GM18909 (cell line): Measurements from ENCODE around the gene NDUFC1.

ENCODE experiments used
- ATAC-seq: cut with Tn5 transposase; IDR thresholded peaks from one replicate; pipeline ENCODE4 v1.9.1; 2021; ENCODE audit warnings: mild to moderate bottlenecking; ENCODE audit not compliant: unreplicated experiment, poor library complexity

The NDUFC1 gene

DNA sequence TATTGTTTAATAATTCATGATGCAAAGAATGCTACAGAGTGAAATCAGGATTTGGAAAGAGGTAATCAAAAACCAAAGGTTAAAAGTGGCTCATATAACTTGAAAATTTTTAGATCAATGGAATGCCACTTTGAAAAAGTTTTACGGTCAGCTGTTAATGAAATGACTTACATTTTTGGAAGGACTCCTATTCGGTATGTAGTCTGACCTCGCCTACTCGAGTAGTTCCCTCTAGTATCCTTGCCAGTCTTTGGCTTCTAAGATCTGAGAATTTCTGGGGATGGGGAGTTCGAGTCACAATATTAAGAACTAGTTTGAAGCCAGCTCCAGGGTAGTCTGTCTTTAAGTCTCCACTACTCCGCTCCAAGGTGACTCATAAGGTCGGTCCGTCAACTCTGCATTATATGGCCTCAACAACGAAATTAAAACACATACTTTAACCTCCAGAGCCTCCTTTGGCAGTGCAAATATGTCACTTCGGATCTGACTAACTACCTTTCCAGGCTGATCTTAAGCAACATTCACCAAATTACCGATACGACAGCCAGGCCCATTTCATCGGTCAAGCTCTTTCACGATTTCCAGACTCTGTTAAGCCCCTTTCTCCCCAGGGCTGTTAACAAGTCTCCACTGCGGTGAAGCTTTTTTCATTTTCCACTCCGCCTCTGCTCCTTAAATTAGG lies 1.7 kb downstream of the NDUFC1 start:
- ATAC-seq = peak; percentile 8

GRCh38 chr4:139299536-139299935 lies 2.7 kb downstream of the NDUFC1 start:
- no peak for ATAC-seq

- no peak for ATAC-seq
Observed at GRCh38 chr4:139297001-139297410, 5.3 kb downstream of the NDUFC1 start.

- no peak for ATAC-seq
Observed at GRCh38 chr4:139295942-139296299, 6.4 kb downstream of the NDUFC1 start.

DNA sequence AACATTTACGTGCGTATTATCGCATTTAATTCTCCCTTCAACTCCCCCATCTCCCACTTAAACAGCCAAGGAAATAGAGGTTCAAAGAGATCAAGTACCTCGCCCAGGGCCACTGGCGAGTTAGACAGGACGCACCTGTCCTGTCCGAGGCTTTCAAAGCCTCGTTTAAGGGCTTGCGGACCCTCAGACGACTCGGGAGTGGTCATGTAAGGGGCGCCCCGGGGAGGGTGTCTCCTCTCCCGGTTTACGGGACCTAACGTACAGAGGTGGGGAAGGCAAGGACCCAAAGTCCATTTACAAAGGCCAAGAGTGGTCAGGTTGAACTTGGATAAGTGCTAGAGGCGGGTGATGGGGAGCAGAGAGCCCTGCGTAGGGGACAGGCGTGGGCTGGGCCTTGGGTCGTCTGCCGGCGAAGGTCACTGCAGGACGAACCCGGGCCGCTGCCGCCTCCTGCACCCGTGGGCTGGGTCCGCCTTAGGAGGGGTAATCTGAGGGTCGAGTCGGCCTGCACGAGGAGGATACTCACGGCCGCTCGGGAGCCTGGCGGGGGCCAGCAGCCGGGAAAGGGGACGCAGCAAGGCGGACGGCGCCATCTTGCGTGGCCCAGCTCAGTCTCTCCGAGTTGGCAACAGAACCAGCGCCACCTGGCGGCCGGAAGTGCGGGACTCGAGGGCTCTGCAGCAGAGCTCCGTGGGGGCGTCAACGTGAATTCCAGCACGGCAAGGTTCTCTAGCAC lies 6.9 kb downstream of the NDUFC1 start:
- peak; percentile 94 for ATAC-seq

DNA sequence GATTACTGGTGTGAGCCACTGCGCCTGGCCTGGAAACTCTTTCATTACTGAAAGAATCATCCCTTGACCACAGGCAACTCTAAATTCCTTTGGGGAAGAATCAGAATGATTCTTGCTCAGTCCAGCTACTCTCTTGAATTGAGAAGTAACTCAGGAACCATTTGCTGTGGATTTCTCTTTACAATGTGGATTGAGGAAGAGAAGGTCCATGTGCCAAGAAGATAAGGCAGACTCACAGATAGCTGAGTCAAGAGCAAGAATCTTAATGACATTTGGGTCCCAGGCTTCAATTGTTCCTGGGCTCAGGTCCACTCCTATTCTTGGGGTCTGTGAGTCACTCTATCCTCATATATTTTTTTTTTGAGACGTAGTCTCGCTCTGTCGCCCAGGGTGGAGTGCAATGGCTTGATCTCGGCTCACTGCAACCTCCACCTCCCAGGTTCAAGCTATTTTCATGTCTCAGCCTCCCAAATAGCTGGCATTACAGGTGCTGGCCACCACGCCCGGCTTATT lies 16.0 kb downstream of the NDUFC1 start:
- ATAC-seq = no peak

DNA sequence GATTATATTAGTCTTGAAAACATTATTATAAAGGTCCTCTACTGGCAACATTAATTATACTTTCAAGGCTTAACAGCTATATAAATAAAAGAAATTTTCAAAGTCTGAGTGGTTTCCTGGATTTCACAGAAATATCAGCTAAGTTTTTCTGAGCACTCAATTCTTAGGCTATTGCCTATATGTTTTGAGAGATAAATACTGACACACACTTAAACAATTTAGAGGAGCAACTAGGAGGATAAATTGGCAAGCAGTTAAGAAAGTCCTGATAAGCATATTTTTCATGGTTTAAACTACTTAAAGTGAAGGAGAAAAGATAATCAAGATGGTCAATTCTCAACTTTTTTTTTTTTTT lies 19.6 kb downstream of the NDUFC1 start:
- ATAC-seq = no peak

- ATAC-seq = no peak
Observed at GRCh38 chr4:139282065-139282720, 20.1 kb downstream of the NDUFC1 start.

GRCh38 chr4:139279760-139280620 lies 22.3 kb downstream of the NDUFC1 start, which contains the start of gene MGARP:
Gene MGARP (minus strand): TSS chr4:139280225. CDS start chr4:139280158, 67 bp downstream.
- ATAC-seq = peak; percentile 54

- ATAC-seq = peak; percentile 44
Observed at GRCh38 chr4:139278912-139279759, 23.1 kb downstream of the NDUFC1 start.

DNA sequence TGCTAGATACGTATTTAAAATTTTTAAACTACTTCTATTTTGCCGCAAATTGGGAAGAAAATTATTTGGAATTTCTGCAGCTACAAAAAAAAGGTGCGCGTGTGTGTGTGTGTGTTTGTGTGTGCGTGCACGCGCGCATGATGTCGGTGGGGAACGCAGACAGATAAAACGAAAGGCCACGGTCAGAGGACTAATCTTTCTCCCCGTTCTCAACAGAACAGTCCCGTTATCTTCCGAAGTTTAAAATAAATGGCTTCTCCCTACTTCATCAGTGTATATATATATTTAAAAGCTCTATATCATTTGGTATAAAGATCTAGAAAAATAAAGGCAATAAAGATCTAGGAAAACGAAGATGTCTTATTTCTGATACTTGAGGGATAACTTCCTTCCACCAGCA lies 23.8 kb downstream of the NDUFC1 start:
- ATAC-seq = no peak

DNA sequence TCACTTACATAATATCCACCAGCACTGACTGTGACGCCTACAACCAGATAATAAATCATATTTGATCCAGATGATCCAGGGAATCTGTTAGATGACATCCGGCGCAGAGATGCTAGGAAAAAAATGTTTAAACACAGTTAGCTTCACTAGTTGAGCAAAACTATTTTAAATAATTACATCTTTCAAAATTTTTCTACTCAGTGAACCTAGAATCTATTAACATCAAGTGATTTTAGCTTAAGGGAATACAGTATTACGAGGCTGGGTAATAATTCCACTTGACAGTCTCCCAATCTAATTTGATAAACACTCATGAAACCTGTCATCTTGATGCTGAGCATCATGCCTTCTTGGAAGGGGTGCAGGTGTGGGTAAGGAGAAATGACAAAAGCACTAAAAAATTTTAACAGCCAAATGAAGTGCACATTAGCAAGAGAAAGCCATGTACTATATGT lies 27.0 kb downstream of the NDUFC1 start:
- no peak for ATAC-seq

- ATAC-seq = no peak
Observed at GRCh38 chr4:139274790-139275189, 27.5 kb downstream of the NDUFC1 start.

- no peak for ATAC-seq
Observed at GRCh38 chr4:139273835-139274234, 28.4 kb downstream of the NDUFC1 start.

GRCh38 chr4:139267301-139267700 lies 35.0 kb downstream of the NDUFC1 start:
- no peak for ATAC-seq

DNA sequence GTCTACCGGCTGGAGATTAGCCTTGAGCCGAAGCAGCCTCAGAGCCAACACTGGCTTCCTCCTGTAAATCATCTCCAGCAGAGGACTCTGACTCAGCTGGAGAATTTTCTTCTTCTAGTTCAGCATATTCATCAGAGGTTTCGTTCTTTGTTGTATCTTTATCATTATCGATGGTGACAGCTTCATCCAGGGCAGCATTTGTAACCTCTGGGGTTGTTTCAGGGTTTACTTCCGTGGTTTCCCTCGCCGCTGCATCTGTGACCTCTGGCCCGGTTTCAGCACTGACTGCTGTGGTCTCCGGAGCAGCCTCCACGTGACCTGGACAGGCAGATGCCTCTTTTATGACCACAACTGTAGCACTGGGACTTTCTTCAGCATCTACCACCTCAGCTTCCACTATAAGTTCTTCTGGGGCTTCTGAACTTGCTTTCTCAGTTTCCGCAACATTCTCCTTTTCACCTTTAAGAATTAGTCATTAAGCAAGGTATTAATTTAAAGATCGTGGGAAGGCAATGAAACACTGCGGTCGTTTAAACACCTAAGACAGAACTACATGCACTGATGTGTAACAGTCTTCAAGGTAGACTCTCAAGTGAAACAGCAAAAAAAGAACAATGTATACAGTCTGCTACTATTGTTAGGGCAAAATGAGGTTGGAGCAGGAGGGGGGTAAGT lies 35.6 kb downstream of the NDUFC1 start:
- ATAC-seq = peak; percentile 98

GRCh38 chr4:139266208-139266582 lies 36.1 kb downstream of the NDUFC1 start:
- peak; percentile 1 for ATAC-seq

GRCh38 chr4:139265654-139266053 lies 36.6 kb downstream of the NDUFC1 start:
- no peak for ATAC-seq

- ATAC-seq = no peak
Observed at GRCh38 chr4:139256349-139256748, 45.9 kb downstream of the NDUFC1 start.
